Natural killer cell treated with Interleukin-12 subunit alpha and Interleukin-12 subunit beta and Interleukin-15 and Interleukin-18, amount 100 ng/mL, for 72 hours (primary cell): ENCODE data around the gene HRC. TPM values are rescaled to one million over a fixed set of nuclear protein-coding genes. Genes with fewer than 3 reads are reported as not detected.

Experiments
- ATAC-seq, 2 donors: fragments of 150-1000 bp; cut with Tn5 transposase in 1 of 2; sonication (Bioruptor Pico), chemical (Tn5 transposase) in 1 of 2; 2 replicates each; pipeline ENCODE4 v1.10.0; 2021
- DNase-seq: peaks from one replicate; pipeline ENCODE4 v3.0.0; 2022; ENCODE audit warnings: low spot score
- H3K27ac Mint-ChIP-seq, 2 donors: 1 replicate in 1 of 2; 2 replicates in 1 of 2; pipeline ENCODE4 v1.8.0; 2022; ENCODE audit warnings: mixed read lengths in 2 of 2, mild to moderate bottlenecking in 1 of 2, moderate library complexity in 1 of 2
- H3K27me3 Mint-ChIP-seq, 2 donors: 1 replicate in 1 of 2; 2 replicates in 1 of 2; pipeline ENCODE4 v1.8.0; 2022; ENCODE audit warnings: mixed read lengths in 2 of 2
- H3K36me3 Mint-ChIP-seq: one replicate; pipeline ENCODE4 v1.8.0; 2022; ENCODE audit warnings: mixed read lengths
- H3K4me1 Mint-ChIP-seq, 2 donors: 1 replicate in 1 of 2; 2 replicates in 1 of 2; pipeline ENCODE4 v1.8.0; 2022; ENCODE audit warnings: low read depth in 2 of 2, mixed read lengths in 2 of 2, mild to moderate bottlenecking in 1 of 2
- H3K4me3 Mint-ChIP-seq: one replicate; pipeline ENCODE4 v1.8.0; 2022; ENCODE audit warnings: mixed read lengths
- H3K9me3 Mint-ChIP-seq: 2 replicates; pipeline ENCODE4 v1.8.0; 2022; ENCODE audit warnings: mixed read lengths
- total RNA-seq, 2 donors: library from RNA; stranded (reverse); gene quantifications; one replicate each; pipeline ENCODE4 v1.2.3, GENCODE V29; 2022

The HRC gene, protein sequence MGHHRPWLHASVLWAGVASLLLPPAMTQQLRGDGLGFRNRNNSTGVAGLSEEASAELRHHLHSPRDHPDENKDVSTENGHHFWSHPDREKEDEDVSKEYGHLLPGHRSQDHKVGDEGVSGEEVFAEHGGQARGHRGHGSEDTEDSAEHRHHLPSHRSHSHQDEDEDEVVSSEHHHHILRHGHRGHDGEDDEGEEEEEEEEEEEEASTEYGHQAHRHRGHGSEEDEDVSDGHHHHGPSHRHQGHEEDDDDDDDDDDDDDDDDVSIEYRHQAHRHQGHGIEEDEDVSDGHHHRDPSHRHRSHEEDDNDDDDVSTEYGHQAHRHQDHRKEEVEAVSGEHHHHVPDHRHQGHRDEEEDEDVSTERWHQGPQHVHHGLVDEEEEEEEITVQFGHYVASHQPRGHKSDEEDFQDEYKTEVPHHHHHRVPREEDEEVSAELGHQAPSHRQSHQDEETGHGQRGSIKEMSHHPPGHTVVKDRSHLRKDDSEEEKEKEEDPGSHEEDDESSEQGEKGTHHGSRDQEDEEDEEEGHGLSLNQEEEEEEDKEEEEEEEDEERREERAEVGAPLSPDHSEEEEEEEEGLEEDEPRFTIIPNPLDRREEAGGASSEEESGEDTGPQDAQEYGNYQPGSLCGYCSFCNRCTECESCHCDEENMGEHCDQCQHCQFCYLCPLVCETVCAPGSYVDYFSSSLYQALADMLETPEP
- not detected for total RNA-seq

DNA sequence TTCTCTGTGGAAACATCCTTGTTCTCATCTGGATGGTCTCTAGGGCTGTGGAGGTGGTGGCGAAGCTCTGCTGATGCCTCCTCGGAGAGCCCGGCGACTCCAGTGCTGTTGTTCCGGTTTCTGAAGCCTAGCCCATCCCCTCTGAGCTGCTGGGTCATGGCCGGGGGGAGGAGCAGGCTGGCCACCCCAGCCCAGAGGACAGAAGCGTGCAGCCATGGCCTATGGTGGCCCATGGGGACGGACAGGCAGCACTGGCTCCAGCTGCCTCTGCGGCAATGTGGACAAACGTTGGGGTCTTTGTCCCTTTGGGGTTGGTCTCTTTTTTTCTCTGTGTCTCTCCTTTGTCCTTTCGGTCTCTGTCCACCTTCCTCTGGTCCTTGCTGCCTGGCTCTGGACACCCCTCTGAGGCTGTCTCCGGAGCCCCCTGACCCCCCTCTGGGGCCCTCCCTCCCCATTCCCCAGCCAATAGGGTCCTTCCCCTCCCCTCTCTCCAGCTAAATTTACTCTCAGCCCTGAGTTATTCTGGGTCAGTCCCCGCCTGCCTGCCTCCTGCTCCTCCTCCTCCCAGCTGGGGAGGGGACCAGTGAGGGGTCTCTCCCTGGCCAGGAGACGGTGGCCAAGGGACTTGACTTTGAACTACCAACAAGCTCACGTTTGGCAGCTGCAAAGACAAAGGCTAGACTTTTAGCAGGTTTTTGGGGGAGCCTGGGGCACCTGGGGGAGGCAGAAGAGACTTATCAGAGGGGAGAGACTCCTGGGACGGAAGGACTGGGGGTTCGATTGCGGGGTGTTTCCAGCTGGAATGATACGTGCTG is at the start of gene HRC:
HRC (minus strand) TSS at position 392 of the 815 bp plus-strand sequence; CDS start at position 233, 159 bp downstream.
- no peak within 1 kb of the TSS for H3K4me3 Mint-ChIP-seq
- no peaks in the 10 kb centered on the region for H3K36me3 Mint-ChIP-seq
- ATAC-seq (no peak), DNase-seq (no peak)
- H3K9me3 Mint-ChIP-seq, result peaks cover 3% of the 10 kb centered on the region
- peaks cover 24 to 57% of the 10 kb centered on the region in 2 donors for H3K27me3 Mint-ChIP-seq
- peaks cover 19 to 20% of the 10 kb centered on the region in 2 donors for H3K4me1 Mint-ChIP-seq
- peak within 1 kb of the TSS in 1 of 2 donors; percentile 1 for H3K27ac Mint-ChIP-seq

DNA sequence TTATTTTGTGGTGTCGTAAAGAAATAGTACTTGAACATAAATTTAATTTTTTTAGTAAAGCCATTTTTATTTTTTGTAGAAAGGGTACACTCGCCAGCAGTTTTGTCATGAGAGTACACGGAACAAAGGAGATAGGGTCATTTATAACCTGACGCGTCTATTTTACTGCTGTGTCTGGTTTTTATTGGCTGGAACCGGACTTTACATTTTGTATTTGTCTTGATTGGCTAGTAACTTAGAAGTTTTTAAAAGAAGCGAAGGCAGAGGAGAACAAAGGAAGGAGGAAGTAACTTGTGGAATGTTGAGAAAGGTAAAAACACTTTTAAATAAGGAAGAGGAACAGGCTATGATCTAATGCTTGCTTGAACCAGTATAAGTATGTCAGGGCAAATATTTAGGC is 45.8 kb upstream of the HRC start:
- ATAC-seq (no peak), DNase-seq (no peak)
- Mint-ChIP-seq H3K36me3 (no peaks in the 10 kb centered on the region), H3K9me3 (no peaks in the 10 kb centered on the region), H3K4me1 (peaks cover 0 to 3% of the 10 kb centered on the region in 2 donors), H3K27me3 (no peaks in the 10 kb centered on the region), H3K27ac (no peak overlapping the region), H3K4me3 (no peak overlapping the region)

DNA sequence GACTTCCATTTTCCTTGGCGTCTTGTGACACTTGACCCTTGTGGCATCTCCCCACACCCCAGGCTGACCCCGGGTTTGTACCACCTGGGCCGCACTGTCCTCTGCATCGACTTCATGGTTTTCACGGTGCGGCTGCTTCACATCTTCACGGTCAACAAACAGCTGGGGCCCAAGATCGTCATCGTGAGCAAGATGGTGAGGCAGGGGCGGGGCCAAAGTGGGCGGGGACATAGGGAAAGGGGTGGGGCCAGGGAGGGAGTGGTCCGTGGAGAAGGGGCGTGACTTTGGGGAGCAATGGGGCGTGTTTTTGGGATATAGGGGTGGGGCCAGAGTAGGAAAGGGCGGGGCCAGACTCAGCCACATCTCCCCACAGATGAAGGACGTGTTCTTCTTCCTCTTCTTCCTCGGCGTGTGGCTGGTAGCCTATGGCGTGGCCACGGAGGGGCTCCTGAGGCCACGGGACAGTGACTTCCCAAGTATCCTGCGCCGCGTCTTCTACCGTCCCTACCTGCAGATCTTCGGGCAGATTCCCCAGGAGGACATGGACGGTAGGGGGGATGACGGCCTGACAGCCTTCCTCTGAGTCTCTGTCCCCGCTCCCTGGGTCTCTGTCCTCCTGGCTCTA is 45.2 kb upstream of the HRC start:
- peak in 1 of 2 donors; percentile 72 for ATAC-seq
- H3K27ac Mint-ChIP-seq, result no peak overlapping the region
- H3K36me3 Mint-ChIP-seq, result no peaks in the 10 kb centered on the region
- H3K27me3 Mint-ChIP-seq, result no peaks in the 10 kb centered on the region
- H3K4me1 Mint-ChIP-seq, result peaks cover 0 to 3% of the 10 kb centered on the region in 2 donors
- no peak for DNase-seq
- H3K4me3 Mint-ChIP-seq, result no peak overlapping the region
- H3K9me3 Mint-ChIP-seq, result no peaks in the 10 kb centered on the region

DNA sequence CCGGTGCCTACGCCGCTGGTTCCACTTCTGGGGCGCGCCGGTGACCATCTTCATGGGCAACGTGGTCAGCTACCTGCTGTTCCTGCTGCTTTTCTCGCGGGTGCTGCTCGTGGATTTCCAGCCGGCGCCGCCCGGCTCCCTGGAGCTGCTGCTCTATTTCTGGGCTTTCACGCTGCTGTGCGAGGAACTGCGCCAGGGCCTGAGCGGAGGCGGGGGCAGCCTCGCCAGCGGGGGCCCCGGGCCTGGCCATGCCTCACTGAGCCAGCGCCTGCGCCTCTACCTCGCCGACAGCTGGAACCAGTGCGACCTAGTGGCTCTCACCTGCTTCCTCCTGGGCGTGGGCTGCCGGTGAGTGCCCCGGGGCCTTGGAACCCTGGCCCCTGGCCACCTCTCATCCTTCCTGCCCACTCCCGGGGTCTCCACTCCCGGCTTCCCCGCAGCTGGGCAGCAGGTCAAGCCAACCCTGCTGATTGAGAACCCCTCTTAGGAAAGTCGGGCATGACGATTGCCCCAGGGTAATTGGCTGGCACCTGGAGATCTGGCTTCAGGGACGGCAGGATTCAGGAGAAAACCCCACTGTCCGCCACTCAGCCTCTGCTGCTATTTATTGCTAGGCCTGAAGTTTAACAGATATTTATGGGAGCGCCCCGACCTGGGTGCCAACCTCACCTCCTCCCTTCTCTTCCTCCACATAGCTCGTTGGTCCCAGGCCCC is 41.5 kb upstream of the HRC start:
- ATAC-seq (no peak), DNase-seq (no peak)
- H3K4me1 Mint-ChIP-seq, result peaks cover 0 to 3% of the 10 kb centered on the region in 2 donors
- no peaks in the 10 kb centered on the region for H3K36me3 Mint-ChIP-seq
- no peaks in the 10 kb centered on the region for H3K9me3 Mint-ChIP-seq
- no peak overlapping the region for H3K27ac Mint-ChIP-seq
- H3K27me3 Mint-ChIP-seq, result no peaks in the 10 kb centered on the region
- no peak overlapping the region for H3K4me3 Mint-ChIP-seq

DNA sequence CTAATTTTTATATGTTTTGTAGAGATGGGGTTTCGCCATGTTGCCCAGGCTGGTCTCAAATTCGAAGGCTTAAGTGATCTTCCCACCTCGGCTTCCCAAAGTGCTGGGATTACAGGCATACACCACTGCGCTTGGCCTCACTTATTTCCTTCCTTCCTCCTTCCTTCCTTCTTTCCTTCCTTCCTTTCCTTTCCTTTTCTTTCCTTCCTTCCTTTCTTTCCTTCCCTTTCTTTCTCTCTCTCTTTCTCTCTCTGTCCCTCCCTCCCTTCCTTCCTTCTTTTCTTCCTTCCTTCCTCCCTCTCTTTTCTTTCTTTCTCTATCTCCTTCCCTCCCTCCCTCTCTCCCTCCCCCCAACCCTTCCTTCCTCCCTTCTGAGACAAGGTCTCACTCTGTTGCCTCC is 39.2 kb upstream of the HRC start:
- no peak overlapping the region for H3K4me3 Mint-ChIP-seq
- no peaks in the 10 kb centered on the region for H3K36me3 Mint-ChIP-seq
- no peak for ATAC-seq
- H3K9me3 Mint-ChIP-seq, result no peaks in the 10 kb centered on the region
- no peaks in the 10 kb centered on the region for H3K27me3 Mint-ChIP-seq
- H3K27ac Mint-ChIP-seq, result no peak overlapping the region
- H3K4me1 Mint-ChIP-seq, result peaks cover 0 to 2% of the 10 kb centered on the region in 2 donors
- no peak for DNase-seq

DNA sequence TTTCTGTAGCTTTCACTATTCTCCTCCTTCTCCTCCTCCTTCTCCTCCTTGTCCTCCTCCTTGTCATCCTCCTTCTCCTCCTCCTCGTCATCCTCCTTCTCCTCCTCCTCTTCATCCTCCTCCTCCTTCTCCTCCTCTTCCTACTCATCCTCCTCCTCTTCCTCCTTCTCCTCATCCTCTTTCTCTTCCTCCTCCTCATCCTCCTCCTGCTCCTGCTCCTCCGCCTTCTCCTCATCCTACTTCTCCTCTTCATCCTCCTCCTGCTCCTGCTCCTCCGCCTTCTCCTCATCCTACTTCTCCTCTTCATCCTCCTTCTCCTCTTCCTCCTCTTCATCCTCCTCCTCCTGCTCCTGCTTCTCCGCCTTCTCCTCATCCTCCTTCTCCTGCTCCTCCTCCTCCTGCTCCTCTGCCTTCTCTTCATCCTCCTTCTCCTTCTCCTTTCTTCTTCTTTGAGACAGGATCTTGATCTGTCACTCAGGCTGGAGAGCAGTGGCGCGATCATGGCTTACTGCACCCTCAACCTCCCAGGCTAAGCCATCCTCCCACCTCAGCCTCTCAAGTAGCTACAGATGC is 38.7 kb upstream of the HRC start:
- peaks cover 0 to 3% of the 10 kb centered on the region in 2 donors for H3K4me1 Mint-ChIP-seq
- no peak overlapping the region for H3K27ac Mint-ChIP-seq
- H3K27me3 Mint-ChIP-seq, result no peaks in the 10 kb centered on the region
- no peaks in the 10 kb centered on the region for H3K36me3 Mint-ChIP-seq
- no peak for DNase-seq
- no peak overlapping the region for H3K4me3 Mint-ChIP-seq
- no peak for ATAC-seq
- no peaks in the 10 kb centered on the region for H3K9me3 Mint-ChIP-seq

DNA sequence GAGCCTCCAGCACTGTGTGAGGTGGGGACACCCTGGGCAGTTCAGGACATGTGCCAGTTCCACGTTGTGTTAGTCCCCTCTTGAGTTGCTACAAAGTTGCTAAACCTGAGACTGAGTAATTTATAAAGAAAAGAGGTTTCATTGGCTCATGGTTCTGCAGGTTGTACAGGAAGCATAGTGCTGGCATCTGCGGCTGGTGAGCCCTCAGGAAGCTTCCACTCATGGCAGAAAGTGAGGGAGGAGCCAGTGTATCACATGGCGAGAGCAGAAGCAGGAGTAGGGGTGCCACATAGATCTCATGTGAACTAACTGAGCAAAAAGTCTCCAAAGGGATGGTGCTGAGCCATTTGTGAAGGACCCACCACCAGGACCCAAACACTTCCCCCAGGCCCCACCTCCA is 35.6 kb upstream of the HRC start:
- H3K27me3 Mint-ChIP-seq, result no peaks in the 10 kb centered on the region
- no peaks in the 10 kb centered on the region for H3K9me3 Mint-ChIP-seq
- no peak for ATAC-seq
- no peak for DNase-seq
- no peaks in the 10 kb centered on the region for H3K36me3 Mint-ChIP-seq
- H3K4me1 Mint-ChIP-seq, result peaks cover 0 to 3% of the 10 kb centered on the region in 2 donors
- H3K4me3 Mint-ChIP-seq, result no peak overlapping the region
- no peak overlapping the region for H3K27ac Mint-ChIP-seq

DNA sequence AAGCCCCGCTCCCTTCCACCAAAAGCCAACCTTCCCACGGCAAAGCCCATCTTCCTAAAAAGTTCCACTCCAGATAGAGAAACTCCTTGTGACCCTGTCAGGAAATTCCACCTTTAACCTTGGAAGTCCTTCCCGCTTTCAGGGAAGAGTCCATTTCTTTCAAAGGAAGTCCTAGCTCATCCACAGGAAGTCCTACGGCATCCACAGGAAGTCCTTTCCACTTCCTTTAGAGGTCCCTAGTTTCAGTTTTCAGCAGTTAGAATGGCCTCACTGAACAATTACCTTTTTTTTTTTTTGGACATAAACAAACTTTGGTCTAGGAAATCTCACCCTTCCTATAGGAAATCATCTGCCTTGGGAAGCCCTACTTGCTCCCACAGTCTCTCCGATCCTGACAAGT is 34.1 kb upstream of the HRC start:
- Mint-ChIP-seq H3K27me3 (no peaks in the 10 kb centered on the region), H3K27ac (peak overlapping the region in 1 of 2 donors; percentile 2), H3K9me3 (peaks cover under 1% of the 10 kb centered on the region), H3K36me3 (peaks cover under 1% of the 10 kb centered on the region), H3K4me3 (no peak overlapping the region), H3K4me1 (peaks cover 0 to 3% of the 10 kb centered on the region in 2 donors)
- no peak for DNase-seq
- ATAC-seq, result no peak

DNA sequence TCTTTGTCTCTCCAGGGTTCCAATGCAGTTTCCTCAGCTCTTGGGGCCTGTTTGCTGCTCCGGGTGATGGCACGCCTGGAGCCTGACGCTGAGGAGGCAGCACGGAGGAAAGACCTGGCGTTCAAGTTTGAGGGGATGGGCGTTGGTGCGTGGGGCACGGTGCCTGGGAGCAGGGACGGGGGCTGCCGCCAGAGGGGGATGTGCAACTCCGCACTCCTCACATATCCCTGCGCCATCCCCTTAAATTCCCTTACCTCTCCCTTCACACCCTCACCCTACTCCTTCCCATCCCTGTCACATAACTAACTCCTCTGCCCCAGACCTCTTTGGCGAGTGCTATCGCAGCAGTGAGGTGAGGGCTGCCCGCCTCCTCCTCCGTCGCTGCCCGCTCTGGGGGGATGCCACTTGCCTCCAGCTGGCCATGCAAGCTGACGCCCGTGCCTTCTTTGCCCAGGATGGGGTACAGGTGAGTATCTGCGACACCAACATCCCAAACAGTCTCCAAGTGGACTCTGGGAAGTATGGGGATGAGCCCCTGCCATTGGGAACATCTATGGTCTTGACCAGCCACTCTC is 33.5 kb upstream of the HRC start:
- Mint-ChIP-seq H3K27ac (peak overlapping the region in 1 of 2 donors; percentile 38), H3K4me3 (no peak overlapping the region)

DNA sequence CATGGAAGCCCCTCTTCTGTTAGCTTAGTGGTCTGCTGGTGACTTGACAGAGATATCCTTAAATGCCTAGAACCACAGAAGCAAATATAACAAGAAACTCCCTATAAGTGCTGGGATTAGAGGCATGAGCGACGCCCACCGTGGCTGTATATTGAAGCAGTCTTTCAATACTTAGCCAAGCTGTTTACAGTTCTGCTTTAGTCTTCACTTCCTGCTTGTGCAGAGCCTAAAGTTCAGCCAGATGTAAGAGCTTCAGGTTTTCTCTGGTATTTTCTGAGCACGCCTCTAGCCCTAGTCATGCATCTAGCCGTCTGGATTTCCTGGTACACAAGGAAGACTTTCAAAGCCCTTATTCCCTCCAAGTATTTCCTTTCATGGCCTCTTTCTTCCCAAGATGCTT is 30.9 kb upstream of the HRC start:
- no peak for ATAC-seq
- no peak overlapping the region for H3K27ac Mint-ChIP-seq

More for the DNA sequence above, 33.5 kb upstream of the HRC start:
- peaks cover 5% of the 10 kb centered on the region for H3K9me3 Mint-ChIP-seq
- no peak for DNase-seq
- peaks cover 6% of the 10 kb centered on the region for H3K36me3 Mint-ChIP-seq
- ATAC-seq, result no peak
- no peaks in the 10 kb centered on the region for H3K27me3 Mint-ChIP-seq
- H3K4me1 Mint-ChIP-seq, result peaks cover 0 to 3% of the 10 kb centered on the region in 2 donors

DNA sequence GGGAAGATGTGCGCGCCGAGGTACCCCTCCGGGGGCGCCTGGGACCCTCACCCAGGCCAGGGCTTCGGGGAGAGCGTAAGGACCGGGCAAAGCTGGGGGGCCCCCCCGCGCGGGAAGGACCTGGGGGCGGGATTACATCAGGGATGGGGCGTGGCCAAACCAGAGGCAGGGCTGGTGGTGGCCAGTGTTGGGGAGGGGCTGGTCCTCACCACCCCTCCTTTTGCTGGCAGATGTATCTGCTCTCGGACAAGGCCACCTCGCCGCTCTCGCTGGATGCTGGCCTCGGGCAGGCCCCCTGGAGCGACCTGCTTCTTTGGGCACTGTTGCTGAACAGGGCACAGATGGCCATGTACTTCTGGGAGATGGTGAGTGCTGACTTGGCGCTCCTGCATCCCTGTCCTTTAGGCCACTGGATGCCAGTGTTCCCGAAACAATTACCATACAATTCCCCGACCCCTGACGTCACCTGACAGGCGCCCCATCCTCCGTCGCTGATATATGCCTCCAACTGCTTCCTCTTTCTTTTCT is 27.7 kb upstream of the HRC start:
- H3K4me1 Mint-ChIP-seq, result no peaks in the 10 kb centered on the region
- peaks cover 11% of the 10 kb centered on the region for H3K9me3 Mint-ChIP-seq
- no peak overlapping the region for H3K27ac Mint-ChIP-seq
- DNase-seq (no peak), ATAC-seq (no peak)
- peaks cover 0 to 3% of the 10 kb centered on the region in 2 donors for H3K27me3 Mint-ChIP-seq
- H3K36me3 Mint-ChIP-seq, result peaks cover 6% of the 10 kb centered on the region
- no peak overlapping the region for H3K4me3 Mint-ChIP-seq

More for the DNA sequence above, 30.9 kb upstream of the HRC start:
- Mint-ChIP-seq H3K4me3 (no peak overlapping the region), H3K36me3 (peaks cover 6% of the 10 kb centered on the region), H3K27me3 (peaks cover 0 to 3% of the 10 kb centered on the region in 2 donors), H3K9me3 (peaks cover 11% of the 10 kb centered on the region), H3K4me1 (peaks cover 0 to 3% of the 10 kb centered on the region in 2 donors)
- DNase-seq, result no peak
